HG03520 (cell line): Measurements from ENCODE around the gene GCDH.
A peak's percentile ranks its signal among the peaks of the same experiment; 100 is the strongest.
"Not testable (repeated sequence)": the region's sequence is repeated elsewhere in the genome, so short reads cannot be mapped to it uniquely, and the experiment has no call there.

Experiments used
- ATAC-seq: cut with Tn5 transposase; IDR thresholded peaks from one replicate; pipeline ENCODE4 v1.9.1; 2021; ENCODE audit warnings: mild to moderate bottlenecking, moderate library complexity; ENCODE audit not compliant: unreplicated experiment

The GCDH gene

DNA sequence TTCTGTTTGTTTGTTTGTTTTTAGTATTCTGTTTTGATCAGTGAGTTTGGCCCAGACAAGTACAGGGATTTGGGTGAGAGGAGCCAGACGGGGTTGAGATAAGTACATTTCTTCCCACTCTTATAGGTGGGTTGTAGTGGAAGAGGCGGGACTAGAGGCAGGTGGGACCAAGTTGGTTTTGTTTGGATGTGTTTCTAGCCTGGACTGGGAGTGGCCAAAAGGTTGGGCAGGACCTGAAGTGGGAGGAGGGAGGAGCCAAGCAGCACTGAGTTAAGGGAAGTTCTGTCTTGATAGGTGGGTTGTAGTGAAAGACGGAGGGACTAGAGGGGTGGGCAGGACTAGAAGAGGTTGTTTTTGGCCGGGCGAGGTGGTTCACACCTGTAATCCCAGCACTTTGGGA is 18.7 kb upstream of the GCDH start:
- ATAC-seq, result no peak

DNA sequence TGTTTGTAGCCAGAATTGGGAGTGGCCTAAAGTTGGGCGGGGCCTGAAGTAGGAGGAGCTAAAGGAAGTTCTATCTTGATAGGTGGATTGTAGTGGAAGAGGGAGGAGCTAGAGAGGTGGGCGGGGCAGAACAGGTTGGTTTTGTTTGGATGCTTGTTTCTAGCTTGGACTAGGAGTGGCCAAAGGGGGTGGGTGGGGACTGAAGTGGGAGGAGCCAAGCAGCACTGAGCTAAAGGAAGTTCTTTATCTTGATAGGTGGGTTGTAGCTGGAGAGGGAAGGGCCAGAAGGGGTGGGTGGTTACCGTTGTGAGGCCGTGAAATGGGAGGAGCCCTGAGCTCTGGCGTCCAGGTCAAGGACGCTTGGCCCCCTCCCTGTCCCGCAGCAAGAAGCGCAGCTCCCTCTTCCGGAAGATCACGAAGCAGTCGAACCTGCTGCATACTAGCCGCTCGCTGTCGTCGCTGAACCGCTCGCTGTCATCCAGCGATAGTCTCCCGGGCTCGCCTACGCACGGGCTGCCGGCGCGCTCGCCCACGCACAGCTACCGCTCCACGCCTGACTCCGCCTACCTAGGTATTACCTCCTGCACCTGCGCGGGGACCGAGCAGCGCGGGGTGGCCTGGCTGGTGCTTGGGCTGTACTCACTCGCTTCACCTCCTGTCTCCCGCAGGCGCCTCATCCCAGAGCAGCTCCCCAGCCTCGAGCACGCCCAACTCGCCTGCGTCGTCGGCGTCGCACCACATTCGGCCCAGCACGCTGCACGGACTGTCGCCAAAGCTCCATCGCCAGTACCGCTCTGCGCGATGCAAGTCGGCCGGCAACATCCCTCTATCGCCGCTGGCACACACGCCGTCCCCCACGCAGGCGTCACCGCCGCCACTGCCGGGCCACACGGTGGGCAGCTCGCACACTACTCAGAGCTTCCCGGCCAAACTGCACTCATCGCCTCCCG is 17.7 kb upstream of the GCDH start:
- no peak for ATAC-seq

DNA sequence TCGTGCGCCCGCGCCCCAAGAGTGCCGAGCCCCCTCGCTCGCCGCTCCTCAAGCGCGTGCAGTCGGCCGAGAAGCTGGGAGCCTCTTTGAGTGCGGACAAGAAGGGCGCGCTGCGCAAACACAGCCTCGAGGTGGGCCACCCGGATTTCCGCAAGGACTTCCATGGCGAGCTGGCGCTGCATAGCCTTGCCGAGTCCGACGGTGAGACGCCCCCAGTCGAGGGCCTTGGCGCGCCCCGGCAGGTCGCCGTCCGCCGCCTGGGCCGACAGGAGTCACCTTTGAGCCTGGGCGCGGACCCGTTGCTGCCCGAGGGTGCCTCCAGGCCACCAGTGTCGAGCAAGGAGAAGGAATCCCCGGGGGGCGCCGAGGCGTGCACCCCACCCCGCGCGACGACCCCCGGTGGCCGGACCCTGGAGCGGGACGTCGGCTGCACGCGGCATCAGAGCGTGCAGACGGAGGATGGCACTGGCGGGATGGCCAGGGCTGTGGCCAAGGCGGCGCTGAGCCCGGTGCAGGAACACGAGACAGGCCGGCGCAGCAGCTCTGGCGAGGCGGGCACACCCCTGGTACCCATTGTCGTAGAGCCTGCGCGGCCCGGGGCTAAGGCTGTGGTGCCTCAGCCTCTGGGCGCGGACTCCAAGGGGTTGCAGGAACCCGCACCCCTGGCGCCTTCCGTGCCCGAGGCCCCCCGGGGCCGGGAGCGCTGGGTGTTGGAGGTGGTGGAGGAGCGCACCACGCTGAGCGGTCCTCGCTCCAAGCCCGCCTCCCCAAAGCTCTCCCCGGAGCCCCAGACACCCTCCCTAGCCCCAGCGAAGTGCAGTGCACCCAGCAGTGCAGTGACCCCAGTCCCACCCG is 16.8 kb upstream of the GCDH start:
- ATAC-seq, result no peak

DNA sequence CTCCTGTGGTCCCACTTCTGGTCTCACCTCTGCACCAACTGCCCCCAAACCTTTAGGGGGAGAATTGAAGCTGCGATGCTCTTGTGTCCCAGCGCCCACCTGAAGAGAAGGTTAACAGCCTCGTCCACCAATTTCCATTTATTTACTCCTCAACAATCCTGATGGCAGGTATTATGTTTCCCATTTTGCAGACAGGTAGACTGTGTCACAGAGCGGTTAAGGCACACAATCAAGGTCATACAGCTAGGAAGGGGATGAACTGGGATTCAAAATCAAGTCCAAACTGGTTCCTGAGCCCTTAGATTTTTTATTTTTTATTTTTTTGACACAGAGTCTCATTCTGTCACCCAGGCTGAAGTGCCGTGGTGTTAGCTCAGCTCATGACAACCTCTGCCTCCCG is 15.9 kb upstream of the GCDH start:
- ATAC-seq, result no peak

DNA sequence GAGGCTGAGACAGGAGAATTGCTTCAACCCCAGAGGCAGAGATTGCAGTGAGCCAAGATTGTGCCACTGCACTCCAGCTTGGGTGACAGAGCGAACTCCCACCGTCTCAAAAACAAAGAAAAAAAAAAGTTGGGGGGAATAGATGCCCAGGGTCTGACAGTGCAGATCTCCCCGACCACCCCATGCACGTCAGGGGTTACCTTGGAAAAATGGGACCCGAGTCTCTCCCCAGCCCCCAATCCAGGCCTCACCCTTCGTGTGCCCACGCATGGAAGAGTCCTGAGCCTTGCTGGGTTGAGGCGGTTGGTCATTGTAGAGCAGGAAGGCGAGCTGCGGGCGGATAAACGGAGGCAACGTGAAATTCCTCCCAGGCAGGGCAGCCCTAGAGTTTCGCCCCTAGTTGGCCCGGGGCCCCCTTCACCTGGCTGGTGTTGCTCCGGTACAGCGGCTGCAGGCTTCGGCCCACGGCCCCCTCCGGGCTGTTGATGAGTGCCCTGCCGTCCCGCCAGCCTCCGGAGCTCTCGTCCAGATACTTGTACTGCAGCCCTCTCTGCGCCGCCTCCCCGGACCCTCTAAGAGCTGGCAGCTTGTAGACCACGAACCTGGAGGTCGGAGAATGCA is 10.3 kb upstream of the GCDH start:
- ATAC-seq, result no peak

DNA sequence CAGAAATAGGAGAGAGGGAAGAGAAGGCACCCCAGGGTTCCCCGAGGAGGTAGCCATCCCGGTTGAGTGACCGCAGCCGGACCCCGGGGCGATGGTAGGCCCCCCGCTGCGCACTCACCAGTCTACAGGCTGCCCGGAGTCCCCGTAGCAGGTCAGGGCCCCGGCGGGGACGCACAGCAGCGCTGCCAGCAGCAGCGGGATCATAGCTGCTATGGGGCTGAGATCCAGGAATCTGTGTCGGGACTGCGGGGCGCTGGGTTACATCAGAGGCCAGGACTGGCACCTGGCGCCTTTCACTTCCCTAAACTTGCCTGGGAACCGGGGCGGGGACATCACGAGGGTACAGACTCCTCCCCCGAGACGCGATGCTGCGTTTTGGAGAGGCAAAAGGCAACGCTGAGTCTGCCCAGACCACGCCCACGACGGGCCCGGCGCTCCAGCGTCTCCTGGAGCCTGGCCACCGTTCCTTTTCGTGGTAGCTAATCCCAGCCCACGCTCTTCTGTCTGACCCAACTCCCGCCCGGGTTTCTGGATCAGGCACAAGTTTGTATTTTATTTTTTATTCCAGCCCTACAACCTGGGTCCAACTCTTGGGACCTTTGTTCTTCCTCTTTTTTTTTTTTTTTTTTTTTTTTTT is 9.7 kb upstream of the GCDH start, which contains the start of gene DNASE2:
Gene DNASE2, minus strand, starts transcription at position 278 of the 637 bp plus-strand sequence. Its CDS starts 74 bp downstream, at position 204.
- peak; percentile 74 for ATAC-seq

DNA sequence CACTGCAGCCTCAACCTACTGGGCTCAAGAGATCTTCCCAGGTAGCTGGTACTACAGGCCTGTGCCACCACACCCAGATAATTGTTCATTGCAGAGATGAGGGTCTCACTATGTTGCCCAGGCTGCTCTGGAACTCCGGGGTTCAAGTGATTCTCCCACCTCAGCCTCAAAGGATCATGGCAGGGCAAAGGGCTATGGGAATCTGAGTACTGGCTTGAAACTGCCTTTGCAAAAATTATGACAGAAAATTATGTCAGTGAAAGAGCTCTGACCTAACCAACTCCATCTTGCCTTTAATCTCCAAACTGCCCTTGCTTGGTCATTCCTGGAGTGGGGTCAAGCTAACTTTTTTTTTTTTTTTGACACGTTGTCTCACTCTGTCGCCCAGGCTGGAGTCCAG is 8.4 kb upstream of the GCDH start:
- ATAC-seq, result no peak

DNA sequence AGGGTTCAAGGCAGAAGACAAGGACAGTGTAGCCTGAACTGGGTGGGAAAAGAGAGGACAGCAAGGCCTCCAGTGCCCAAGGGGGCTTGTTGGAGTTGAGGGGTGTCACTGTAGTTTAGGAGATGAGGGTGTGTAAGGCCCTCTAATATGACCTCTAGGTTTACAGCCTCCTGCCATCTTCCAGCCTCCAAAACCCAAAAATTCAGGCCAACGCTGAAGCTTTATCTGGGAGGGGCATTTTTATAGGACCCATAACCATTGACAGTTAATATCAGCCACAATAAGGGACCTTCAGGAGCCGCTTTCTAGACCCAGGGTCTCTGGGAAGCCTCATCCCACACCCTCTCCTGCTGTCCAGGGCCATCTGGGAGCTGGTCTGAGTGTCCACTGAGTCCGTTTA is 6.8 kb upstream of the GCDH start:
- no peak for ATAC-seq

DNA sequence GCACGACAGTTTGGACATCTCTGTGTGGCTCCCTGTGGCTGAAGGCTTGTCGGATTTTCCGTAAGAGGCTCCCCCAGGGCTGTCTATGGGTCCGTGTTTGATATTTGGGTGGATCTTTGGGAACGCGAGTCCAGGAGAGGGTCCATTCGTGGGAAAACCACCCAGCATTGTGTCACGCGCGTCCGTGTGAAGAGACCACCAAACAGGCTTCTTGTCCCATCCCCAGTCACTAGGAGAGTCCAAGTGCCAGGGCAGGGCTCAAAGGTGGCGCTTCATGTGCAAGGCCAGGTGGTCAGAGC is 6.4 kb upstream of the GCDH start:
- ATAC-seq, result no peak

DNA sequence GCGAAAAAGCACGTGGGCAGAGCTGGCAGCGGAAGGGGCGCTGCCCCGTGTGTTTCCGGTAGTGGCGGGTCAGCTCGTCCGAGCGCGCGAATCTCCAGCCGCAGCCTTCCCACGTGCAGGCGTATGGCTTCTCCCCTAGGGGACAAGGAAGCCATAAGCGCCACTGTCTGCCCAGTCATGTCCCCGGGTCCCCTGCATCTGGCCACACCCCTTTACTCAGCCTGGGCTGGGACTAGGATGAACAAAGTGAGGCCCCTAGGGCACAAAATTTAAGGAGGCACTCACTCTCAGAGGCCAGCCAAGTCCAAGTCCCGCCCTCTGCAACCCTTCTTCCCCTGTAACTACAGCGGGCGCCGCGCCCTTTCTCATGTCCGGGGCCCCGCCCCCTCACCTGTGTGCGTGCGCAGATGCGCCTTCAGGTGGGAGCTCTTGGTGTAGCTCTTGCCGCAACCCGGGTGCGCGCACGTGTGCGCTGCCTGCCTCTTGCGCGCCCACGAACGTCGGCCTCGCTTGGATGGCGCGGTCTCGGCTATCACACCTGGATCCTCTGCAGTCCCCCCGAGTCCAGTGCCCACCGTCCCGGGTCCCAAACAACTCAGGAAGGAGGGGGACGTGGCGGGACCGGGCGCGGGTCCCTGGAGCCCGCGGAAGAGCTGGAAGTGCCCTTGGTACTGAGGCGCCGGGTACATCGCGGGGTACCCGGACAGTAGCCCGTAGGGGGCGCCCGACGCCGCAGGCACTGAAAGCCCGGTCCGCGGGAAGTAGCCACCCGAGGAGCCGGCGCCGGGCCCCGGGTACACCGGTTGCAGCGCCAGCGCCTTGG is 5.8 kb upstream of the GCDH start:
- no peak for ATAC-seq

DNA sequence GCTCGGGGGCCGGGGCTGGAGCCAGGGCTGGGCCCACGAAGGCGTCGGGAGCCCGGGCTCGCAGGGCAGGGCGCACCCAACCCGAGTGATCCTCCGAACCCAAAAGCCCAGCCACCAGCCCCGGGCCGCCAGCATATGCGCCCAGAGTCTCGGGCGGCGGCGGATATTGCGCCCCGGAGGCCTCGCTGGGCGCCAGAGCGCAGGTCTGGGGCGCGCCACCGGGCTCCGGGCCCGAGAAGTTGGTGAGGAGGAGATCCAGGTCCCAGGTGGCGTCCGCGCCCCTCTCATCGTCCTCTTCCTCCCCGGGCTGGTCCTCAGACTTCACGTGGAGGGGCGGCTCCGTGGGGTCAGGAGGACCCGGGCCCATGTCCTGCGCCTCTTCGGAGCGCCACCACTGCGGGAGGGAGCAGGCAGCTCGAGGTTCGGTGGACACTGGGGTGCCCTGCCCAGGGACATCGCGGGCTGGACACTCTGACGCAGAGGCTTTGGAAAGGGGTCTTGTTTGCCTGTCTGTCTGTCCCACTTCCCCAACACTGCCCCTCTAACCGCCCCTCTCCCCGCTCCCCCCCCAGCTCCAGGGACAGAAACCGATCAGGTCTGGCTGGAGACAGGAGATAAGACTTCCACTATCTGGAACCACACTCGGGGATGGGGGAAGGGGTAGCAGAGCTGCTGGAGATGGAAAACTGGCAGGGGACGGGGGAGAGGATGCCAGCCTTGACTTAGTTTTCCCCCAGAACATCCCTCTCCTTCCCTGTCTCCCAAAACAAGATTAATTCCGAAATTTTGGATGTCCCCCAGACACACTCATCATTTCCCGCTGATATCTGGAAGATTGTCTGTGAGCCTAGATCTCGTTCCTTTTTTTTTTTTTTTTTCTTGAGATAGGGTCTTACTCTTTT is 5.0 kb upstream of the GCDH start:
- ATAC-seq, result no peak

DNA sequence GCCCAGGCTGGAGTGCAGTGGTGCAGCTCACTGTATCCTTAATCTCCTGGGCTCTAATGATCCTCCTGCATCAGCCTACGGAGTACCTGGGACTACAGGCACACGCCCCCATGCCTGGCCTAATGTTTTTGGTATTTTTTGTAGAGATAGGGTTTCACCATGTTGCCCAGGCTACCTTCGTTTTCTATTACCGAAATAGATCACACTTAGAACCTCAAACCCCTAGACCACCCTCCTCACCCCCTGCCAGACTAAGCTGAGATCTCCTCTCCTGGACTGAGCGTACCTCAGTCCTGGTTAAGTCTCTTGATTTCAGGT is 4.3 kb upstream of the GCDH start:
- no peak for ATAC-seq

DNA sequence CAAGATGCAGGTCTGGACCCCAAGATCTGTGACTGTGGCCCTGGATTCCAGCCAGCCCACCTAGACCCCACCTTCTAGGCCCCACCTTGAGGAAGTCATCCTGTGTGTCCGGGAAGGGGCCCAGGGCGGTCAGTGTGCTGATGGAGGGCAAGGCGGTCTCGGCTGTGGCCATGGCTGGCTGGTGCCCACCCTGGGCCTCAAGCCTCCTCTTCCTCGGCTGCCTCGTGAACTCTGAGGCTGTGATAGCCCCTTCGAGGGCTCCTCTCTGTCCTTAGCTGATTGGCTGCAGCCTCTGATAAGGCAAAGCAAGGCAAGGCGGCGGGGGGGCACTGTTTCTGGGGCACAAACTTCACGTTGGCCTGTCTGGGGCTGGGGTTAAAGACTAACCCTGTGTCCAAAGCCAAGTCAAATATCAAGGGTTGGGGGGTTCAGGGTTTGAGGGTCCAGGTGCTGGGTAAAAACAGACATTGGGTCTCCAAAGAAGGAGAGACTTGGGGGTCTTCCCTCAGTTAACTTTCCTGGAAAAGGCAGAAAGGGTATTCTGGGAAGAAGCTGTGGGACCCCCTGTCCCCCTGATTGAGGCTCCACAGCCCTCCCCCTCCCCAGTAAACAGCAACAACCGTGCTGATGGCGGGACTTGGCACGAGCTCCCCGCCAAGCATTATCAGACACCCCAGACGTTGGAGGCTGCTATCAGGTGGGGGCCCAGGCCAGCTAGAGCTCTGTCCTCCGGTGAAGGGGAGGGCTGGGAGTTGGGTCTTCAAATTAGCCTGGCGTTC is 3.8 kb upstream of the GCDH start, which contains the start of gene KLF1:
Gene KLF1, minus strand, starts transcription at position 233 of the 779 bp plus-strand sequence. Its CDS starts 61 bp downstream, at position 172.
- ATAC-seq, result no peak

DNA sequence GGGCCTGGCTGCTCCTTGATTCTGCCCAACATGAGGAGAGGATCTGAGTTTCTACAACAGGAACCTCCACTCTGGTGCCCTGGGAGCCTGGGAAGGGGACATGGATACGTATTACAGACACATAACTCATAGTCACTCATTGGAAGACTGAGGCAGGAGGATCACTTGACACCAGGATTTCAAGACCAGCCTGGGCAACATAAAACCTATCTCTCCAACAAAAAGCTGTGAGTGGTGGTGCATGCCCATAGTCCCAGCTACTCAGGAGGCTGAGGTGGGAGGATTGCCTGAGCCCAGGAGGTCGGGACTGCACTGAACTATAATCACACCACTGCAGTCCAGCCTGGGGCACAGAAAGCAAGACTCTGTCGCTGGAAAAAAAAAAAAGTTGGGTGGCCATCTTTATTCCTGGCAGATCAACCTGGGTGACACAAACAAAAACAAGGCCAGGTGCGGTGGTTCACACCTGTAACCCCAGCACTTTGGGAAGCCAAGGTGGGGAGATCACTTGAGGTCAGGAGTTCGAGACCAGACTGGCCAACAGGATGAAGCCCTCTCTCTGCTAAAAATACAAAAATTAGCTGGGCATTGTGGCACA is 2.9 kb upstream of the GCDH start:
- no peak for ATAC-seq

DNA sequence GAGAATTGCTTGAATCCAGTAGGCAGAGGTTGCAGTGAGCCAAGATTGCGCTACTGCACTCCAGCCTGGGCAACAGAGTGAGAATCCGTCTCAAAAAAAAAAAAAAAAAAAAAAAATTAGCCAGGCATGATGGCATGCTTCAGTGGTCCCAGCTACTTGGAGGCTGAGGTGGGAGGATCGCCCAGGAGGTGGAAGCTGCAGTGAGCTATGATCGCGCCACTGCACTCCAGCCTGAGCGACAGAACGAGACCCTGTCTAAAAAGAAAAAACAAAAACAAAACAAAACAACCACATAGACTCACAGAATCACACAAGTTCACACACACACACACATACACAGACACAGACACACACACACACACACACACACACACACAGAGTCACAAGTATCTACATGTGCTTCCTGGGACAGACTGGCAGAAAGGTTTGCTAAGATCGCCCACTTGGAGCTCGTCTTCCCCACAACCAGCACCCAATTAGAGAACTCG is 617 bp upstream of the GCDH start:
- not testable (repeated sequence) for ATAC-seq

DNA sequence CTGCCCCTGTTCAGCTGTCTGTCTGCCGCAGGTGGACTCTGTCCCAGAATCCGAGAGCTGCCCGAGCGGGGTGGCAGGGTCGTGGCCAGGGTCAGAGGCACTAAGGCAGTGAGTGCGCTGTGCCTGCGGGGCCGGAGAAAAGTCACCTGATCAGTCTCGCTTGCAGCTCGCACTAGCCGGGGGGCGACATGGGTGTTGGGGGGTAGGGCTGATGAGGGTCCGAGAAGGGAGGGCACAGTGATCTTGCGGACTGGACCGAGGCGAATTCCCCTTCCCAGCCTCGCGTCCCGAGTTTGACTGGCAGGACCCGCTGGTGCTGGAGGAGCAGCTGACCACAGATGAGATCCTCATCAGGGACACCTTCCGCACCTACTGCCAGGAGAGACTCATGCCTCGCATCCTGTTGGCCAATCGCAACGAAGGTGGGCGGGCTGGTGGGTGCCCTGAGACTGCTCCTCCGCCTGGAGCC is 627 bp downstream of the GCDH start:
- no peak for ATAC-seq

DNA sequence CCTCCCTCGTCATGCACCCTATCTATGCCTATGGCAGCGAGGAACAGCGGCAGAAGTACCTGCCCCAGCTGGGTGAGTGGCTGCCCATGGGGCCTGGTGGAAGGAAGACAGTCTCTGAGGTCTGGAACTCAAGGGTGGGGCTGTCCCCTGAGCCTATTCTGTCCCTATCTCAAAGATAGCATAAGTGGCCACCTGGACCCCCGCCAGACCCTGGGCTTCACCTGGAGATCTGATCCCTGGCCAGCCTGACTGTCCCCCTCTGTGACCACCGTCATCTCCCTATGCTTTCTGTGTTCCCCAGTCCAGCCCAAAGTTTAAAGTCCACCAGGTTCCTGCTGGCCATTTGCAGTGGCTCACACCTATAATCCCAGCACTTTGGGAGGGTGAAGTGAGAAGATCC is 2.6 kb downstream of the GCDH start:
- no peak for ATAC-seq

DNA sequence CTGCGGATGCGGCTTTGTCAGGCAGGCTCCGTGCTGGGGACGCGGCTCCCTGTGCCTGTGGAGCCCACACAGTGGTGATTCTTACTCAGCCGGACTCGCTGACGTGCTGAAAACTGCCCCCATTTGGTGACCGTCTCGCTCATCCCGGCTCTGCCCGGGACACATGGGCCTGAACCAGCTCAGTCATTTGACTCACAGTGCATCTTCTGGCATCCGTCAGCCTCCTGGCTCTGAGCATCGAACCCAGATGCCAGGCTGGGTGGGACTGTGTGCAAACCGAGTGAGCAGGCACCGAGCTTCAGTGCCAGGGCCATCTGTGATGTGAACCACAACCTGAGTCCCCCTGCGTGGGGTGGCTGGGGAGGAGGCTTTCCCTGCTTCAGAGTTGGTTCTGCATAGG is 5.5 kb downstream of the GCDH start:
- no peak for ATAC-seq
